Neural crest cell (in vitro differentiated cells): Measurements from ENCODE around the gene KREMEN1. TPM values are rescaled to one million over a fixed set of nuclear protein-coding genes. Genes with fewer than 3 reads are reported as not detected.

Experiments
- DNase-seq: peaks from one replicate; pipeline ENCODE4 v3.0.0; 2021; ENCODE audit warnings: low read depth, mixed read lengths, low spot score
- H3K27ac Mint-ChIP-seq: one replicate; pipeline ENCODE4 v1.8.0; 2021; ENCODE audit warnings: mild to moderate bottlenecking, mixed read lengths; ENCODE audit not compliant: unreplicated experiment
- H3K27me3 Mint-ChIP-seq: 2 replicates; pipeline ENCODE4 v1.8.0; 2021; ENCODE audit warnings: low read depth, mild to moderate bottlenecking, mixed read lengths
- H3K36me3 Mint-ChIP-seq: 2 replicates; pipeline ENCODE4 v1.8.0; 2021; ENCODE audit warnings: low read depth, mild to moderate bottlenecking, mixed read lengths
- H3K4me1 Mint-ChIP-seq: 2 replicates; pipeline ENCODE4 v1.8.0; 2021; ENCODE audit warnings: mixed read lengths
- H3K4me3 Mint-ChIP-seq: one replicate; pipeline ENCODE4 v1.8.0; 2021; ENCODE audit warnings: mild to moderate bottlenecking, mixed read lengths
- H3K9me3 Mint-ChIP-seq: 2 replicates; pipeline ENCODE4 v1.8.0; 2021; ENCODE audit warnings: mixed read lengths
- CTCF ChIP-seq: fragments of 200-600 bp; sonication (generic); conservative IDR thresholded peaks from 2 replicates; pipeline ENCODE4 v1.5.0; 2021; ENCODE audit warnings: antibody characterized with exemption, mild to moderate bottlenecking
- total RNA-seq: library from RNA; stranded (reverse); gene quantifications from 2 replicates; pipeline ENCODE4 v1.2.1, GENCODE V29; 2021

KREMEN1 gene
- total RNA-seq, 1 donor from 2014 or later, result 3.9 TPM

GRCh38 chr22:29126670-29127395 is 54.0 kb downstream of the KREMEN1 start:
- H3K4me1 Mint-ChIP-seq, result peaks cover 3% of the 10 kb centered on the region
- no peak for TF ChIP-seq CTCF
- no peak overlapping the region for H3K4me3 Mint-ChIP-seq
- H3K27me3 Mint-ChIP-seq, result no peaks in the 10 kb centered on the region
- no peak overlapping the region for H3K27ac Mint-ChIP-seq
- H3K36me3 Mint-ChIP-seq, result no peaks in the 10 kb centered on the region
- no peaks in the 10 kb centered on the region for H3K9me3 Mint-ChIP-seq
- no peak for DNase-seq

GRCh38 chr22:29128891-29129807 is 56.3 kb downstream of the KREMEN1 start:
- Mint-ChIP-seq H3K27me3 (no peaks in the 10 kb centered on the region), H3K36me3 (peaks cover 5% of the 10 kb centered on the region), H3K4me1 (peaks cover 3% of the 10 kb centered on the region), H3K27ac (no peak overlapping the region), H3K9me3 (peaks cover 3% of the 10 kb centered on the region), H3K4me3 (no peak overlapping the region)
- TF ChIP-seq CTCF, result no peak
- DNase-seq, result no peak

- Mint-ChIP-seq H3K4me3 (no peak overlapping the region), H3K27ac (no peak overlapping the region), H3K36me3 (peaks cover 8% of the 10 kb centered on the region), H3K27me3 (no peaks in the 10 kb centered on the region), H3K4me1 (peaks cover 3% of the 10 kb centered on the region), H3K9me3 (peaks cover 3% of the 10 kb centered on the region)
- no peak for TF ChIP-seq CTCF
- no peak for DNase-seq
These were observed 56.9 kb downstream of the KREMEN1 start for GRCh38 chr22:29129808-29130140.

- no peak for TF ChIP-seq CTCF
- peaks cover 8% of the 10 kb centered on the region for H3K36me3 Mint-ChIP-seq
- no peak overlapping the region for H3K27ac Mint-ChIP-seq
- DNase-seq, result no peak
- peaks cover 3% of the 10 kb centered on the region for H3K9me3 Mint-ChIP-seq
- H3K27me3 Mint-ChIP-seq, result no peaks in the 10 kb centered on the region
- peaks cover 3% of the 10 kb centered on the region for H3K4me1 Mint-ChIP-seq
- no peak overlapping the region for H3K4me3 Mint-ChIP-seq
These were observed 57.6 kb downstream of the KREMEN1 start for GRCh38 chr22:29130476-29130875.

- Mint-ChIP-seq H3K27me3 (no peaks in the 10 kb centered on the region), H3K4me1 (peaks cover 3% of the 10 kb centered on the region), H3K9me3 (peaks cover 3% of the 10 kb centered on the region)
These were observed 60.8 kb downstream of the KREMEN1 start for GRCh38 chr22:29133603-29134133.

More at GRCh38 chr22:29133603-29134133, 60.8 kb downstream of the KREMEN1 start:
- TF ChIP-seq CTCF, result no peak
- Mint-ChIP-seq H3K27ac (no peak overlapping the region), H3K4me3 (no peak overlapping the region), H3K36me3 (peaks cover 8% of the 10 kb centered on the region)
- no peak for DNase-seq
